Transverse colon (tissue), 3 donors: Measurements from ENCODE around the gene ADAT2.

Experiments used
- CTCF ChIP-seq, 5 experiments: fragments of 200-600 bp in 3 of 5; fragments of 450-650 bp in 2 of 5; sonication (generic) in 3 of 5; IDR thresholded peaks; 1 replicate in 2 of 5; 2 replicates in 3 of 5; pipeline ENCODE4 v1.5.1; 2016 to 2017; ENCODE audit warnings: antibody characterized with exemption in 5 of 5, inconsistent platforms in 3 of 5, mild to moderate bottlenecking in 2 of 5, moderate library complexity in 1 of 5
- POLR2A ChIP-seq: fragments of 450-650 bp; IDR thresholded peaks from one replicate; pipeline ENCODE4 v1.6.1; 2016; ENCODE audit warnings: antibody characterized with exemption, mild to moderate bottlenecking, moderate library complexity

DNA sequence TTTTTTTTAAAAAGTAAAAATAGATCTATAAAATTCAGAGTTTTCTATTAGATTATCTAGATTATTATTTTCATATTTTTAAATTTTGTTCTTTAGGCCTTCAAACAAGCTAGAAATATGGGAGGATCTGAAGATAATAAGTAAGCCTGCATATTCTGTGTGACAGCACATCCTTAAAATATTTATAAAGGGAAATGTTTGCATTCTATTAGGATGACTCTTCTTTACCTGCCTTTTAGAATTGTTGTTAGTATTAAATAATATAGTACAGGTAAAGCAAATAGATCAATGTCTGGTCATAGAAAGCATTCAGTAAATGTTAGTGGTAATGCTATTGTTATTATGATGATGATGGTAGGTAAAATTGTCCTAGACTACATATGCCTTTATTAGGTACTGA lies 17.5 kb upstream of the ADAT2 start:
- TF ChIP-seq CTCF (IDR thresholded peaks at IDR 0.05) (no peak), POLR2A (no peak)
